Keratinocyte (primary cell): ENCODE measurements around the gene NPR1. TPM values are rescaled to one million over a fixed set of nuclear protein-coding genes. Genes with fewer than 3 reads are reported as not detected.

ENCODE experiments used
- DNase-seq: peaks from one replicate; pipeline ENCODE4 v3.0.0-alpha.2; 2011; ENCODE audit warnings: low read depth, missing footprints, low spot score
- FAIRE-seq: peaks from 2 replicates; lab custom pipeline; 2011; peaks lifted over from hg19 to GRCh38; lab: Jason Lieb, UNC
- H2AFZ ChIP-seq: 2 replicates; pipeline ENCODE4 v1.6.0; 2012; ENCODE audit warnings: low read length, control low read depth, inconsistent platforms; ENCODE audit not compliant: control insufficient read depth
- H3K27ac ChIP-seq: 2 replicates; pipeline ENCODE4 v1.5.1; 2011; ENCODE audit warnings: low read length; ENCODE audit not compliant: control insufficient read depth, insufficient read depth
- H3K27me3 ChIP-seq: 3 replicates; pipeline ENCODE4 v1.6.0; 2011; ENCODE audit warnings: low read length; ENCODE audit not compliant: control insufficient read depth, insufficient read depth; ENCODE audit errors: extremely low read depth
- H3K36me3 ChIP-seq, 2 experiments: 2 replicates in 1 of 2; 3 replicates in 1 of 2; pipeline ENCODE4 v1.5.1; 2011; ENCODE audit warnings: low read length in 2 of 2, mild to moderate bottlenecking in 1 of 2; ENCODE audit not compliant: control insufficient read depth in 2 of 2, insufficient read depth in 2 of 2; ENCODE audit errors: extremely low read depth in 1 of 2
- H3K4me1 ChIP-seq: 3 replicates; pipeline ENCODE4 v1.5.1; 2011; ENCODE audit warnings: low read length; ENCODE audit not compliant: control insufficient read depth, insufficient read depth; ENCODE audit errors: extremely low read depth
- H3K4me2 ChIP-seq: 3 replicates; pipeline ENCODE4 v1.6.0; 2011; ENCODE audit warnings: low read depth, low read length; ENCODE audit not compliant: control insufficient read depth, insufficient read depth; ENCODE audit errors: extremely low read depth
- H3K4me3 ChIP-seq, 3 experiments: fragments of 200-600 bp in 1 of 3; sonication (generic) in 1 of 3; 2 replicates in 2 of 3; 3 replicates in 1 of 3; pipeline ENCODE4 v1.5.1; 2011 to 2016; ENCODE audit warnings: low read length in 3 of 3, mild to moderate bottlenecking in 3 of 3, control low read depth in 2 of 3, inconsistent platforms in 1 of 3, low read depth in 1 of 3, mixed read lengths in 1 of 3, mixed run types in 1 of 3, moderate library complexity in 1 of 3; ENCODE audit not compliant: control insufficient read depth in 2 of 3, insufficient read depth in 2 of 3; ENCODE audit errors: extremely low read depth in 1 of 3
- H3K79me2 ChIP-seq: 2 replicates; pipeline ENCODE4 v1.6.0; 2012; ENCODE audit warnings: low read length; ENCODE audit not compliant: control insufficient read depth, insufficient read depth
- H3K9ac ChIP-seq: 3 replicates; pipeline ENCODE4 v1.6.0; 2011; ENCODE audit warnings: low read length; ENCODE audit not compliant: control insufficient read depth, insufficient read depth; ENCODE audit errors: extremely low read depth
- H3K9me1 ChIP-seq: 3 replicates; pipeline ENCODE4 v1.6.0; 2011; ENCODE audit warnings: low read length; ENCODE audit not compliant: control insufficient read depth, insufficient read depth; ENCODE audit errors: extremely low read depth
- H3K9me3 ChIP-seq: 2 replicates; pipeline ENCODE4 v1.5.1; 2012; ENCODE audit warnings: low read depth, low read length; ENCODE audit not compliant: control insufficient read depth
- H4K20me1 ChIP-seq: 3 replicates; pipeline ENCODE4 v1.6.0; 2011; ENCODE audit warnings: low read length; ENCODE audit not compliant: control insufficient read depth, insufficient read depth; ENCODE audit errors: extremely low read depth
- CTCF ChIP-seq, 3 experiments: IDR thresholded peaks in 1 of 3; conservative IDR thresholded peaks in 1 of 3; optimal IDR thresholded peaks in 1 of 3; 2 replicates in 2 of 3; 3 replicates in 1 of 3; pipeline versions ENCODE3 to v1.5.1; 2011; ENCODE audit warnings: low read length in 3 of 3, mild to moderate bottlenecking in 3 of 3, moderate library complexity in 2 of 3, control low read depth in 1 of 3, inconsistent platforms in 1 of 3; ENCODE audit not compliant: insufficient read depth in 2 of 3; ENCODE audit errors: extremely low read depth in 1 of 3
- EZH2 ChIP-seq: IDR thresholded peaks from one replicate; pipeline ENCODE4 v1.6.1; 2012; ENCODE audit warnings: inconsistent platforms, mild to moderate bottlenecking, low read length, moderate library complexity
- dilution Hi-C: fragments of 300-500 bp; cut with MboI; formaldehyde crosslinking; loops from one replicate; pipeline ENCODE4 v1.7.0; 2020; ENCODE audit warnings: low sequenced_read_pairs; ENCODE audit not compliant: extremely low pct_ligation_motif_present
- polyA plus RNA-seq, 5 experiments: library from polyadenylated mRNA; depleted of rRNA in 3 of 5; stranded (reverse) in 3 of 5; stranded (forward) in 1 of 5; unstranded in 1 of 5; fragments of >200 nt; gene quantifications; 1 replicate in 1 of 5; 2 replicates in 3 of 5; 3 replicates in 1 of 5; pipeline versions ENCODE4 v1.2.1 to v1.2.3, GENCODE V29; 2011 to 2012; ENCODE audit warnings: missing spikeins in 2 of 5, low read depth in 1 of 5, low replicate concordance in 1 of 5

The NPR1 gene
- polyA plus RNA-seq, 1 donor (not counting 4 experiments of a cell fraction or from before 2014, with no cell fraction given): not detected

GRCh38 chr1:153673511-153673910, 5.0 kb upstream of the NPR1 start:
- Histone ChIP-seq H3K27ac (no peak overlapping the region), H3K9me3 (no peaks in the 10 kb centered on the region), H3K9ac (no peak overlapping the region), H3K4me1 (peaks cover 10% of the 10 kb centered on the region), H3K27me3 (peaks cover 10% of the 10 kb centered on the region), H3K36me3 (peaks cover 2 to 17% of the 10 kb centered on the region in 2 experiments), H3K4me3 (no peak overlapping the region), H3K9me1 (no peaks in the 10 kb centered on the region), H3K79me2 (peaks cover 23% of the 10 kb centered on the region), H2AFZ (no peak overlapping the region), H3K4me2 (no peak overlapping the region), H4K20me1 (no peaks in the 10 kb centered on the region)
- FAIRE-seq (no peak), DNase-seq (no peak)
- TF ChIP-seq CTCF (optimal IDR thresholded peaks at IDR 0.05 in 1 of 3, IDR thresholded peaks at IDR 0.05 in 1 of 3, conservative IDR thresholded peaks at IDR 0.05 in 1 of 3; ENCODE audit: extremely low read depth in 1 of 3, insufficient read depth in 2 of 3, low read length in 3 of 3) (no peak), EZH2 (no peak)
- dilution Hi-C loops: no loop called here

- Histone ChIP-seq H3K4me2 (peak overlapping the region; percentile 74), H2AFZ (no peak overlapping the region), H3K9me3 (no peaks in the 10 kb centered on the region), H3K79me2 (no peaks in the 10 kb centered on the region), H3K4me1 (peaks cover 9% of the 10 kb centered on the region), H3K4me3 (peak overlapping the region in 2 of 3 experiments; percentile 48 to 54), H3K9me1 (no peaks in the 10 kb centered on the region), H3K9ac (no peak overlapping the region), H3K27ac (no peak overlapping the region), H3K27me3 (peaks cover 42% of the 10 kb centered on the region), H3K36me3 (no peaks in the 10 kb centered on the region), H4K20me1 (no peaks in the 10 kb centered on the region)
- dilution Hi-C loops: no loop called here
- TF ChIP-seq CTCF (optimal IDR thresholded peaks at IDR 0.05 in 1 of 3, IDR thresholded peaks at IDR 0.05 in 1 of 3, conservative IDR thresholded peaks at IDR 0.05 in 1 of 3; ENCODE audit: extremely low read depth in 1 of 3, insufficient read depth in 2 of 3, low read length in 3 of 3) (peak; percentile 89 to 98 (median 97)), EZH2 (peak; percentile 24)
- DNase-seq: no peak
- FAIRE-seq: peak; percentile 43
Observed at GRCh38 chr1:153677718-153678518, 570 bp upstream of the NPR1 start.
